ENCODE data around the gene TMEM203.

DNA sequence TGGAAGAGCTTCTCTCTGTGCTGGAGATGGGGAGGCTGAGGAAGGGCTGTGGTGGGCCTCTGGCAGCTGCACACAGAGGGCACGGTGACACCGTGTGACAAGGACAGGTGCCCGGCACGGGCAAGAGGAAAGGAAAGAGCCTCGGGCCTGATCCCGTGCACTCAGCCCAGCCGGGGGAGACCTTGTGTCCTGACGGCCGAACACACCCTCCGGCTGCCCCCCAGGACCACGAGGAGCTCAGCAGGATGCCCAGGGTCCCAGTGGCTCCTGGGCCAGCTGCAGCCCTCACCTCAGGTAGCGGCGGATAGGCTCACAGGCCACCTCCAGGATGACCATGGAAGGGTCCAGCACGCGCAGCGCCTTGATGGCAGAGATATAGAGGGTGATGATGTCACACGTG, 22.6 kb downstream of the TMEM203 start:
- no peak for TF ChIP-seq POLR2AphosphoS5 (IDR thresholded peaks at IDR 0.05)
- TF ChIP-seq EP300 (conservative IDR thresholded peaks at IDR 0.05; ENCODE audit: poor library complexity, severe bottlenecking): no peak
